Peyer's patch (tissue), 4 donors: Measurements from ENCODE around the gene SLC2A10.

Source experiments
- POLR2A ChIP-seq, 2 donors: fragments of 450-650 bp; IDR thresholded peaks; one replicate each; pipeline ENCODE4 v1.5.1; 2017; ENCODE audit warnings: antibody characterized with exemption in 2 of 2, mild to moderate bottlenecking in 2 of 2, moderate library complexity in 2 of 2
- TF ChIP-seq, protein P1 (sequence below), 6 experiments: fragments of 450-650 bp in 4 of 6; fragments of 200-600 bp in 2 of 6; sonication (generic) in 1 of 6; IDR thresholded peaks; one replicate each; pipeline ENCODE4 v1.5.1; 2017 to 2019; ENCODE audit warnings: antibody characterized with exemption in 6 of 6, mild to moderate bottlenecking in 3 of 6, moderate library complexity in 1 of 6

DNA sequence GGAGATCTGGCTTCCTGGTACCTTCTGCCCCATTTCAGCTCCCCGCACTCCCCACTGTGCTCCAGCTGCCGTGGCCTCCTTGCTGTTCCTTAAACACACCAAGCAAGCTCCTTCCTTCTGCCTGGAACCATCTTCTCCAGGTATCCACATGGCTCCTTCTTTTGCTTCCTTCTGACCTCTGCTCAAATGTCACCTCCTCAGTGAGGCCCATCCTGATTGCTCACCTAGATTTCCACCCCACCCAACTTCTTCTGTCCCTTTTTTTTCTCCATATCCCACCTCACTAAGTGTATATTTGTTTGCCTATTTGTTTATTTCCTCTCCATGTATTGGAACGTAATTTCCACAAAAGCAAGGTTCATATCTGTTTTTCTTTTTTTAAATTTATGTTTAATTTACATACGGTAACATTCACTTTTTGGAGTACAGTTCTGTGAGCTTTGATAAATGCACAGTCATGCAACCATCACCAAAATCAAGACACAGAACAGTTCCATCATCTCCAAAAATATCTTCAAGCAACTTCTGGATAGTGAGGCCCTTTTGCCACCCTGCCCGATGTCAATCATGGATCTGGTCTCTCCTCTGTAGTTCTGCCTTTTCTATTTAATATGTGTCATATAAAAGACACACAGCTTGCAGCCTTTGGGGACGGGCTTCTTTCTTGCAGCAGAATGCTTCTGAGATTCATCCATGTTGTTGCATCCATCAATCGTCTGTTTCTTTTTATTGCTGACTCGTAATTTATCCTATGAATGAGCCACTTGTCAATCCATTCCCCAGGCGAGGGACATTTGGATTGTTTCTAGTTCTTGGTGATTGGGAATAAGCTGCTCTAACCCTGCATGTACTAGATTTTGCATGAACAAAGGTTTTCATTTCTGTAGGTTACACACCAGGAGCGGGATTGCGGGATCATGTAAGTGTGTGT, 46.3 kb downstream of the SLC2A10 start:
- TF ChIP-seq, protein P1, sequence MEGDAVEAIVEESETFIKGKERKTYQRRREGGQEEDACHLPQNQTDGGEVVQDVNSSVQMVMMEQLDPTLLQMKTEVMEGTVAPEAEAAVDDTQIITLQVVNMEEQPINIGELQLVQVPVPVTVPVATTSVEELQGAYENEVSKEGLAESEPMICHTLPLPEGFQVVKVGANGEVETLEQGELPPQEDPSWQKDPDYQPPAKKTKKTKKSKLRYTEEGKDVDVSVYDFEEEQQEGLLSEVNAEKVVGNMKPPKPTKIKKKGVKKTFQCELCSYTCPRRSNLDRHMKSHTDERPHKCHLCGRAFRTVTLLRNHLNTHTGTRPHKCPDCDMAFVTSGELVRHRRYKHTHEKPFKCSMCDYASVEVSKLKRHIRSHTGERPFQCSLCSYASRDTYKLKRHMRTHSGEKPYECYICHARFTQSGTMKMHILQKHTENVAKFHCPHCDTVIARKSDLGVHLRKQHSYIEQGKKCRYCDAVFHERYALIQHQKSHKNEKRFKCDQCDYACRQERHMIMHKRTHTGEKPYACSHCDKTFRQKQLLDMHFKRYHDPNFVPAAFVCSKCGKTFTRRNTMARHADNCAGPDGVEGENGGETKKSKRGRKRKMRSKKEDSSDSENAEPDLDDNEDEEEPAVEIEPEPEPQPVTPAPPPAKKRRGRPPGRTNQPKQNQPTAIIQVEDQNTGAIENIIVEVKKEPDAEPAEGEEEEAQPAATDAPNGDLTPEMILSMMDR (IDR thresholded peaks at IDR 0.05) = no peak
- no peak for TF ChIP-seq POLR2A (IDR thresholded peaks at IDR 0.05)
